Adrenal gland (tissue), 5 donors: ENCODE measurements around the gene DDR1.

Experiments
- POLR2A ChIP-seq, 2 donors: fragments of 450-650 bp; IDR thresholded peaks; one replicate each; pipeline ENCODE4 v1.6.1; 2017; ENCODE audit warnings: antibody characterized with exemption in 2 of 2, mild to moderate bottlenecking in 2 of 2, moderate library complexity in 1 of 2
- TF ChIP-seq, protein P1 (sequence below), 6 experiments: fragments of 450-650 bp in 4 of 6; fragments of 200-600 bp in 2 of 6; sonication (generic) in 1 of 6; IDR thresholded peaks; 1 replicate in 5 of 6; 2 replicates in 1 of 6; pipeline versions ENCODE4 v1.5.1 to v1.8.0; 2016 to 2021; ENCODE audit warnings: antibody characterized with exemption in 6 of 6, mild to moderate bottlenecking in 2 of 6, moderate library complexity in 1 of 6
- donor health status: DM: no; HTN: no; CAD: no.

DNA sequence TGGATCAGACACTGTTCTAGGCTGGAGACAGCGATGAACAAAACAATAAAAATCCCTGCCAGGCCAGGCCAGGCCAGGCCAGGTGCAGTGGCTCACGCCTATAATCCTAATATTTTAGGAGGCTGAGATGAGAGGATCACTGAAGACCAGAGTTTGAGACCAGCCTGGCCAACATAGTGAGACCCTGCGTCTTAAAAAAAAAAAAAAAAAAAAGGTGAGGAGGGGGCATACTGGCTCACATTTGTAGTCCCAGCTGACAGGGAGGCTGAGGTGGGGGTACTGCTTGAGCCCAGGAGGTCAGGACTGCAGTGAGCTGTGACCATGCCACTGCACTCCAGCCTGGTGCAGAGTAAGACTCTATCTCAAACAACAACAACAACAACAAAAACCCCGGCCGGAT is 61.0 kb downstream of the DDR1 start:
- TF ChIP-seq, protein P1, sequence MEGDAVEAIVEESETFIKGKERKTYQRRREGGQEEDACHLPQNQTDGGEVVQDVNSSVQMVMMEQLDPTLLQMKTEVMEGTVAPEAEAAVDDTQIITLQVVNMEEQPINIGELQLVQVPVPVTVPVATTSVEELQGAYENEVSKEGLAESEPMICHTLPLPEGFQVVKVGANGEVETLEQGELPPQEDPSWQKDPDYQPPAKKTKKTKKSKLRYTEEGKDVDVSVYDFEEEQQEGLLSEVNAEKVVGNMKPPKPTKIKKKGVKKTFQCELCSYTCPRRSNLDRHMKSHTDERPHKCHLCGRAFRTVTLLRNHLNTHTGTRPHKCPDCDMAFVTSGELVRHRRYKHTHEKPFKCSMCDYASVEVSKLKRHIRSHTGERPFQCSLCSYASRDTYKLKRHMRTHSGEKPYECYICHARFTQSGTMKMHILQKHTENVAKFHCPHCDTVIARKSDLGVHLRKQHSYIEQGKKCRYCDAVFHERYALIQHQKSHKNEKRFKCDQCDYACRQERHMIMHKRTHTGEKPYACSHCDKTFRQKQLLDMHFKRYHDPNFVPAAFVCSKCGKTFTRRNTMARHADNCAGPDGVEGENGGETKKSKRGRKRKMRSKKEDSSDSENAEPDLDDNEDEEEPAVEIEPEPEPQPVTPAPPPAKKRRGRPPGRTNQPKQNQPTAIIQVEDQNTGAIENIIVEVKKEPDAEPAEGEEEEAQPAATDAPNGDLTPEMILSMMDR (IDR thresholded peaks at IDR 0.05), result no peak
- TF ChIP-seq POLR2A (IDR thresholded peaks at IDR 0.05), result no peak
